SW480 (cell line): ENCODE measurements around the gene WDR37.
"Not testable (repeated sequence)": the region's sequence is repeated elsewhere in the genome, so short reads cannot be mapped to it uniquely, and the experiment has no call there.

Source experiments
- DNase-seq: peaks from one replicate; pipeline ENCODE4 v3.0.0-alpha.2; 2016; ENCODE audit warnings: low spot score

Gene WDR37

DNA sequence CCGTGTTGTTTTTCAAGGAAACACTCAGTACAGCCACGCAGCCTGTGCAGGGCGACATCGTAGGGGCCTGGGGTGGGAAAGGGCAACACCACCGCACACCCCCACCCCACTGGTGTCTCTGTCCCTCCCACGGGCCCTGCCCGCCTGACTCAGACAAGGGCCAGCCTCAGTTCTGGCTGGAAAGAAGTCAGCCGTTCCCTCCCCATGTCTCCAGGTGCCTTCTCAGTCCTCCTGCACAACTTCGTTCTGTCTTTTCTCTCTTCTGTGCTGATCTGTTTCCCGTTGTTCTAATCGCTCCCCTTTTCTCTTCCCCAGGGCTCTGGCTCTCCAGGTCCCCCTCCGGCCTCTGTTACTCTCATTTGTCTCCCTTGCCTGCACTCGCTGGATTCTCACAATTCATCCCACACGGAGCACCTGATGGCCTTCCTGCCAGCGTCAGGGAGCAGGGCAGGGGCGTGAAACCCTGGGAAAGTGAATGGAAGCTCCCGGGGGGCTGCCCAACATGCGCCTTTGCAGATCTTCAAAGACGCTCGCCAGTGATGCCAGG, 97.7 kb downstream of the WDR37 start:
- DNase-seq = no peak

DNA sequence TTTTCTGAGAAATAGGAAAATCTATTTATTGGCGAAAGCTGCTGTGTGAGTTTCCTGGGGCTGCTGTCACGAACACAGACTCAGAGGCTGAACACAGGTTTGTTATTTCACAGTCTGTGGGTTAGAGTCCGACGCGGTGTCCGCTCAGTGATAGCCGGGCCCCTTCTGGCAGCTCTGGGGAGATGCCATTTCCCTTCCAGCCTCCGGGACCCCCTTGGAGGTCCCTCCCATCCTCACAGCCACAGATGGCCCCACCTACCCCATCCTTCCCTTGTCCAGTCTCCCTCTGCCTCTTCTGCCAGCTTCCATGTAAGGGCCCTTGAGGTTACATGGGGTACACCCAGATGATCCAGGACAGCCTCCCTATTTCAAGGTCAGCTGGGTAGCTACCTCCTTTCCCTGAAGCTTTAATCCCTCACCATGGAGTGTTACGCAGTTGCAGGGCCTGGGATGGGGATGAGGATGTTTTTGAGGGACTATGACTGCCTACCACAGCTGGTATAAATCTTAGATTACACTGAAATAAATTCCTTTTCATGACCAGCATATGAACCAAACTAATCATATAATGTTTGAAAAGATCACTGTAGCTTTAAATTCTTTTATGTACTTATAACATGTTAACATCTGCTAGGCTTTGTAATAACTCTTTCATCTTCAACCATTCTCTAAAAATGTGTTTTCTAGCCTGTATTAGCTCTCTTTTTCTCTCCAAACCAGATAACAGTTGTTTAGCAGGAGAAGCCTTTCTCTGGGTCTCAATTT, 98.5 kb downstream of the WDR37 start:
- DNase-seq = no peak

DNA sequence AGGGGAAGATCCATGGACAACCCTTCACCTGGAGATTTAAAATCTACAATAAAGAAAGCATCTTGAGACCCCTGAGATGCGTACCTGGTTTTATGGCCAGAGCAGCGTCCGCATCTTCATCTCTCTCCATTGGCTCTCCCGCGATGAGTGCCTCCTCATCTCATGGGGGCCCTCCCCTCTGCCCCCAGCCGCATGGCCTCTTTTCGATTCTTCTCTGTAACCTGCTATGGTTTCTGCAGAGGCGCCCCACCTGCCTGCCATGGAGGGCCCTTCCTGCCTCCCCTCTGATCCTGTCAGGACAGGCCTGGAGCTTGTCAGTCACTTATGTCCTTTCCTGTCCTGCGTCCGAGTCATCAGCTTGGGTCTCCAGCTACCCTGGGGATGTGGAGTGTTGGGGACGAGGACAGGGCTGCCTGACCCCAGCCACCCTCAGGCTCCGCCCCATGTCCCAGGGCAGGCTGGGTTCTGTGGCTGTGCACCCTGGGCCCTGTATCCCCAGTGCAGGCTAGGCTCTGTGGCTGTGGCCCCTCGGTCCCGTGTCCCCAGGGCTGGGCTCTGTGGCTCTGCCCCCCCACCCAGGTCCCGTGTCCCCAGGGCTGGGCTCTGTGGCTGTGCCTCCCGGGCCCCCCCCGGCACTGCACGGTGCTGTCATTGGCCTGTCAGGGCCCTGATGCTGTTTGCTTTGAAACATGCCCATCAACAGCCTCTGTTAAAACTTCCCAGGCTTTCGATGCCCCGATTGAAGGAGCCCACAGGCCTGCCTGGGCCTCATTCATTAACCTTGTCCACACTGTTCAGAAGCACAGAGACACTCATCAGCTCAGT, 99.8 kb downstream of the WDR37 start:
- no peak for DNase-seq

DNA sequence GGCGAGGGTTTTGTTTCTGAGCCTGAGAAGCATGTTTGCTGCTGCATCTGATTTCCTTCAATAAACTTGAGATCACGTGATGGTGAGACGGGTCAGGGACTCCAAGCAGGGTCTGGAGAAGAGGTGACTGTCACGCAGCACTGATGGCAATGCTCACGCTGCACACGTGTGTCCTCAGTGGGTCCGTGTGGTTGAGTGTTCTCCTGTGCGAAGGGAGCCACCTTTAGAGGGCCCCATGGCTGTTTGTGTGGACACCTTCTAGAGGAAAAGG, 100.4 kb downstream of the WDR37 start:
- no peak for DNase-seq

DNA sequence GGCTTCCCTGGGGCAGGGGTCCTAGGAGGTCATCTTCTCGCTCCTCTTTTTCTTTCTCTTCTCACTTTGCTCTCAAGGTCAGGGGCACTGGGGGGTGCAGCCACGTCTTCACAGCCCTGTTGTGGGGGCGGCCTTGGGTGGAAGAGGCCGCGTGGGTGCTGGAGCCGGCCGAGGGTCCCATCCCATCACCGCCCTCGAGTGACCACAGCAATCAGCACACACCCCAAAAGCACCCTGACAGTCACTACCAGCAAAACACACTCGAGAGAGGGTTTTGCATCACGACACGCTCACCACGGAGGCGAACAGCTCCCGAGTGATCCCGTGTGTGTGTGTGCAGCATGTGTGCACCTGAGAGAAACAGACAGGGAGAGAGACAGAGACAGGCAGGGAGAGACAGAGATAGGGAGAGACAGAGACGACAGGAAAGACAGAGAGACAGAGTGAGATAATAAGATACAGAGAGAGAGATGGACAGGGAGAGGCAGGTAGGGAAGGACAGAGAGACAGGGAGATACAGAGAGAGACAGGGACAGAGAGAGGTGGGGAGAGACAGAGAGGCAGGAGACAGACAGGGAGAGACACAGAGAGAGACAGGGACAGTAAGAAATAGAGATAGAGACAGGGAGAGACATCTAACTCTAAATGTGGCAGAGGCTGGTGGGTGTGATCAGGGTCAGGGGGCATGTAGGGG, 100.9 kb downstream of the WDR37 start:
- no peak for DNase-seq

DNA sequence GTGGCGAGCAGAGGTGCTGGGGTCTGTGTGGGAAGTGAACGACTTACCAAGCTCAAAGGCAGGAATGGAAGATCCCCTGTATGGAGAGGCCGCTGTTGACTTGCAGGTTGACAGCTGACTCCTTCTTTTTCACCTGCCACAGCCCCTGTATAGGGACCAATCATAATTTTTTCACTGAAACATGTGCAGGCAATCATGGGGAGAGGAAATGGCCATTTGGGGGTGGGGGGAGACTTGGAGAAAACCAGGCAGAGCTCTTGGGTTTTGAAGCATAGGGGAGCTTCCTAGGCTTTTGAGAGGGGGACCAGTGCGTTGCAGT, 101.4 kb downstream of the WDR37 start:
- no peak for DNase-seq

DNA sequence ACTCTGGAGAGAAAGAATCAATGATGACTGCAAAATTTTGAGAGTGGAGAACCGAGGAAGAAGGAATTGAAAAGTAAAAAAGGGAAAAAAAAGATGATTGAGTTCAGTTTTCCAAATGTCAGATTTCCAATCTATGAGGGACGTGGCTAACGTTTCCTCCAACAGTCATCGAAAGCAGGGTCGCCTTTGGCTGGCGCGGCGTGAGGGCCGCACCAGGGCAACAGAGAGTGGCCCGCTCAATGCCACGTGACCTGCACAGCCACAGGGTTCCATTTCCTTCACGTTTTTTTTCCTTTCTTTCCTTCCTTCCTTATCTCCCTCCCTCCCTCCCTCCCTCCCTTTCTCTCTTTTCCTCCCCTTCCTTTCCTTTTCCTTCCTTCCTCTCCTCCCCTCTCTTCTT, 101.9 kb downstream of the WDR37 start:
- no peak for DNase-seq

DNA sequence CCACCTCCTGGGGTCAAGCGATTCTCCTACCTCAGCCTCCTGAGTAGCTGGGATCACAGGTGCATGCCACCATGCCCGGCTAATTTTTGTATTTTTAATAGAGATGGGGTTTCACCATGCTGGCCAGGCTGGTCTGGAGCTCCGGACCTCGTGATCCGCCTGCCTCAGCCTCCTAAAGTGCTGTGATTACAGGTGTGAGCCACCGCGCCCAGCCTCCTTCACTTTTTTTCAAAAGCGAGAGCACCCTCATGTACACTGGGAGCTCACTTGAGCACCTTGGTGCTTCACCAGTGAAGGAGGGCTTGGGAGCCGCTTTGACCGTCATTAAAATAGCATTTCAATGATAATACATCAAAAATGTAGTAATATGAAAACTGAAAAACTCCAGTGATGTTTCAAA, 102.4 kb downstream of the WDR37 start:
- not testable (repeated sequence) for DNase-seq

DNA sequence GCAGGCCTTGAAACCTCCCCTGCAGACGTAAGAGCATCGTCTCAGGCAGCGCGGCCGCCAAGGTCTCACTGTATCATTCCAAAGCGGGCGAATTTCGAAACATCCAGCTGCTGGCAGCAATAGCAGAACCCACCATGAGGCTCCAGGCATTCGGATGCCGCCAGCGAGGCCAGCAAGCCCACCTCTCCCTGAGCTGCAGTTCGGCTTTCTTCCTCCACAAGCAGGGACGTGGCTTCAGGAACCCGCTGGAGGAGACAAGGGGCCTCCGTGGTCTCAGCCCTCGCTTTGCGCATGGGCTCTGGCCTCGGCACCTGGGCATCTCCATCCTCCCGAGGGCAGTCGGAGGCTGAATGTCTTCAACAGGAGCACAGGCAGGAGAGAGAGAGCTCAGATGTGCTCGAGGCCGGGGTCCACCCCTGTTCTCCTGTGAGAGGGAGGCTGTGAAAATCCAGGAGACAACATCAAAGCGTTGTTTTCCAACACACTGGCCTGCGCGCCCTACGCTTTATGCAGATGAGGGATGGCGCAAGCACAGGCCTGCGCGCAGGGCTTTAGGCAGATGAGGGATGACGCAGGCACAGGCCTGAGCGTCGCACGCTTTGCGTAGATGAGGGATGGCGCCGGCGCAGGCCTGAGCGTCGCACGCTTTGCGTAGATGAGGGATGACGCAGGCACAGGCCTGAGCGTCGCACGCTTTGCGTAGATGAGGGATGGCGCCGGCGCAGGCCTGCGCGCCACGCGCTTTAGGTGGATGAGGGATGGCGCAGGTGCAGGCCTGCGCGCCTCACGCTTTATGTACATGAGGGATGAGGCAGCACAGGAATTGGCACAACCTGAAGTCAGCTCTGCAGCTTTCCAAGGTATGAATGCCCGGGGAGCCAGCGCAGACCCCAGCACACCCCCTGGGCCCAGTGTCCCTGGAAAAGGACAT, 103.2 kb downstream of the WDR37 start:
- no peak for DNase-seq

DNA sequence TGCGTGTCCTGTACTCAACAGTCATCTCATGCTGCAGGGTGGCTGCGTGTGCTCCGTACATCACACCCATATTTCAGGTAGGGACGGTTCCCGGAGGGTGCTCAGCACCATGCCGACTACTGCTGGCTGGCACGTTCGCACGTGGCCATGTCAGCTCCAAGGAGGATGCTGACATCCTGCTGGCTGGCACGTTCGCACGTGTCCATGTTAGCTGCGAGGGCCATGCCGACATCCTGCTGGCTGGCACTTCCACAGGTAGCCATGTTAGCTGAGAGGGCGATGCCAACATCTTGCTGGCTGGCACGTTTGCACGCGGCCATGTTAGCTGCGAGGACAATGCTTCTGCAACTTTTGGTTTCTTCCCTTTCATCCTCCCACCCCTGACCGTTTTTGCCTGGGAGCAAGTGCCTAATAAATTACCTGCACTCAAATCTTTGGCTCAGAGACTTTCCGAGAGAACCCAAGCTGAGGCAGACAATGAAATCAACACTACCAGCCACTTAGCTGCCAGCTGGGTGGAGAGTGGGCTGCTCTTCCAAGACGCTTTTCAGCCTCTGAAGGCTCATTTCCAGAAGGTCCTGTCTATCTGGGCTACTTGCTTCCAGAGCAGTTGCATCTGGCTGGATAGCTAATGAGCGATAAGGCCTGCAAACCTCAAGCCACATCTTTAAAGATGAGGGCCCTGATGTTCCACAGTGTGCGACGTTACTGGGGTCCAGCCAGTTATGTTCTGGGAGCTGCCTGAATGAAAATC, 104.6 kb downstream of the WDR37 start:
- DNase-seq = no peak

DNA sequence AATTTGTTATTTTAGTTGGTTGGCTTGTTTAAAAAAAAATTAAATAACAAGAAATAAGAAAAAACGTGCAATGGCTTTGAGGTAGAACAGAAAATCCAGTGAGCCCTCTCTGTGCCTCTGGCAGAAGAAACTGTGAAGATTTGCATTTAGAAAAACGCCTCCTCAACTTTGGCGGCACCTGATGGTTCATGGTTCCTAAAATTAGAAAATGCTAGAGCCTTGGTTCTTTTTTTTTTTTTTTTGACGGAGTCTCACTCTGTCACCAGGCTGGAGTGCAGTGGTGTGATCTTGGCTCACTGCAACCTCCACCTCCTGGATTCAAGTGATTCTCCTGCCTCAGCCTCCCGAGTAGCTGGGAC, 105.1 kb downstream of the WDR37 start:
- not testable (repeated sequence) for DNase-seq

DNA sequence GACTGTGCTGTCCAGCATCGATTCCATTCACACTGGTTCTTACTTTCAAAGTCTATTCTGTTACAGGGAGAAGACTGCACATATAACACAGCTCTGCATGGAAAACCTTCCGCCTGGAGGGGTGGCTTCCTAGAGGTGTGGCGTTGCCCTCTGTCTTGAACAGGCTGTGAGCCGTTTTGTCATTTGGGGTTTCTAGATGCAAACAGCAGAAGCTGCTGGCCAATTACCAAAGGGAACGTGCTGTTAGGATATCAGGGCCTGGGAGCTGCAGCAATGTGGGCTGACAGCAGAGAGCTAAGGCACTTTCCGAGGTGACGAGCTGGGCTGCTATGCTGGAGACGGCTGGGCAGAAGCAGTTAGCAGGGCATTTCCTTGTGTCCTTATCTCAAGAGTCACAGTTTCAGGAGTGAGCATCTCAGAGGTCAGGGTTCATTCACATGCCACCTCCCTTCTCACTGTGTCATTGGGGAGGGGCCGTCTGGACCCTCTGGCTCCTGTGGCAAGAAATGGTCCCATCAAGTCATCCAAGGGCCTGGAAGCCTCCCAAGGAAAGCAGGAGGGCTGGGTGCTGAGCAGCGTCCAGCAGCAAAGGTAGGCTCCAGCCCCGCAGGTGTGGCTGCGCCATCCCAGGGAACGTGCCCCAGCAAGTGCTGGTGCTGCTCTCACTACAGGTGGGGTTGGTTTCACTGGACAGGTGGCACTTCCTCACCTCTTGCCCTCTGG, 106.5 kb downstream of the WDR37 start:
- no peak for DNase-seq

DNA sequence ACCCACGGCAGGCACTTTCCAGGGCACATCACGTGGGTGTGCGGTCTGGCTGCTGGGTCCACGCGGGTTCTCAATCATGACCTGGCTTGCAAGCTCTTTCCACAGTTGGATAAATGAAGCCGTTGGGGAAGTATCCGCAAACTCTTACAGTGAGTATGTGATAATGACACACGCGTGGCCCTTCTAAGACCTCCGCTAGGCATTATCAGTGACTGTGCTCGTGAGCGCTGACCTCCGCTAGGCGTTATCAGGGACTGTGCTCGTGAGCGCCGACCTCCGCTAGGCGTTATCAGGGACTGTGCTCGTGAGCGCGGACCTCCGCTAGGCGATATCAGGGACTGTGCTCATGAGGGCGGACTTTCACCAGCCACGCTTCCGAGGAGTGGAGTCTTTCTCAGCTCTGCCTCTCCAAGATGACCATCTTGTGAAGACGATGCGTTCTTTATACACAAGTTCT, 107.0 kb downstream of the WDR37 start:
- no peak for DNase-seq

DNA sequence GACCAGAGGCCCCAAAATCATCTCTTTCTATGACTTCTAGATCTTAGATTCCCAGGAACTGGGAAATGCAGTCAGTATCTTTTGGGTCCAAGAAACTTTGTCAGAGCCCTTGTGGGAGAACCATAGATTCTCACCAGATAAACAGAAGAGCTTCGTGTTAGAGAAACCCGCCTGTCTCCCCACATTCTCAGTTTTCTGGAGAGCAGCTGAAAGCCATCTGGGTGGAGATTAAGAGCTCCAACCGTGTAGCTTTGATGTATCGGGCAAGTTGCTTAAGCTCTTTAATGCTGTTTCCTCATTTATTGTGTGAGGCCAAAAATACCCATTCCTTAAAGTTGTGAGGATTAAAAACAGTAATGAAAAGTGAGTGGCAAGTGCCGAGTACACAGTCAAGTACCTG, 107.6 kb downstream of the WDR37 start:
- no peak for DNase-seq

DNA sequence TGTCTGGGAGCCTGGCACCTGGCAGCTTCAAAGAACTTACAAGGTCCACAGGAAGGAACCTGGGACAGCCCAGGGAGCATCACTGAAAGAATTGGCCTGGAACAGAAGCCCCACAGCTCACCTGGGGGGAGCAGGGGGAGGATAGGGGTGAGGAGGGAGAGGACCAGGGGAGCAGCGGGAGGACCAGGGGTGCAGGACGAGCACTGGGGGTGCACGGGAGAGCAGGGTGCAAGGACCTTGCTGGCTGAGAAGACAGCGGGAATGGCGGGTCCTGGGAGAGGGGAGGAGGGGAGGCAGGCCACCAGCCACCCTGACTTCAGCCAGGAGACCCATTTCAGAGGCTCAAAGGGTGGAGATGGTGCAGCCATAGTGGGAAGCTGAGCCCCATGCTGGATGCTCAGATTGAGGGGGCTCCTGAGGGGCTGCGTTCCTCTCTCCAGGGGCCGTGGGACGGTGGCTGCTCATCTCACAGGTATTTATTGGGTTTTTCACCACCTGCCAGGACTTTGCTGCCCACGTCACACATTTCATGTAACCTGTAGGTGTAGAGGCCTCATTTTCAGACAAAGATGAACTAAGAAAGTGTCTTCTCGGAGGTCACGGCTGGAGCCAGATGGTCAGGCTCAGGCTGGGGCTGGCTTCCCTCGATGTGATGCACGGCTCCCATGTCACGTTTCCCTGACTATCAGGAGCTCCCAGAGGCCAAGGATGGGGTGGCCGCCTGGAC, 110.1 kb downstream of the WDR37 start:
- no peak for DNase-seq

DNA sequence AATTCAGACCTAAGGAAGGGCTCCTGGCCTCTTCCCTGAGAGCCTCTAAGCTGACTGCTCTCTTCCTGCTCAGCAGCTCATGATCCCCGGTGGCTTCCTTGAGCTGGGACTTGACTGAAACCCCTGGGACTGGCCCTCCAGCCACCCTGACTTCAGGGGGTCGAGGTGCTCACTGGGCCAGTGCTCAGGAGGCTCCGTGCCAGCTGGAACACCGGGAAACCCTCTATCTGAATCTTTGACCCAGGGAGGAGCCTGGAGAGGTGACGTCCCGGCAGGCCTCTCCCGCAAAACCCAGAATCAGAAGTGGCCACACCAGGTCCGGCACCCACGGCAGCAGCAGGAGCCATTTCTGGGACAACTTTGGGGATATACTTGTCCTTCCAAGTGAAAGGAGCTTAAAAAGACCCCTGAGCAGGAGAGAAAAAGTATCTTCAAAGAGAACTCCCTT, 110.7 kb downstream of the WDR37 start:
- DNase-seq = no peak

DNA sequence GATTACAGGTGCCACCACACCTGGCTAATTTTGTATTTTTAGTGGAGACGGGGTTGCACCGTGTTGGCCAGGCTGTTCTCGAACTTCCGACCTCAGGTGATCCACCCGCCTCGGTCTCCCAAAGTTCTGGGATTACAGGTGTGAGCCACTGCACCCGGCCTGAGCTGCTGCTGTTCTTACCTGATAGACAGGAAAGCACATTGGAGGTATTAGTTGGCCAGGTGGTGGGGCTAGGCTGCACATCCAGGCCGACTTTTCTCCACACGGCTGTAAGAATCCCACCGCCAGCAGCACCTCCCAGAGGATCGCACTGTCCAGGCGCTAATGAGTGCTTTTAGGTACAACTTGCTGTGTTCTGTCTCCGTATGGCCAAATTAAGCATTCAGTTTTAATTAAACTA, 112.6 kb downstream of the WDR37 start:
- DNase-seq = no peak

DNA sequence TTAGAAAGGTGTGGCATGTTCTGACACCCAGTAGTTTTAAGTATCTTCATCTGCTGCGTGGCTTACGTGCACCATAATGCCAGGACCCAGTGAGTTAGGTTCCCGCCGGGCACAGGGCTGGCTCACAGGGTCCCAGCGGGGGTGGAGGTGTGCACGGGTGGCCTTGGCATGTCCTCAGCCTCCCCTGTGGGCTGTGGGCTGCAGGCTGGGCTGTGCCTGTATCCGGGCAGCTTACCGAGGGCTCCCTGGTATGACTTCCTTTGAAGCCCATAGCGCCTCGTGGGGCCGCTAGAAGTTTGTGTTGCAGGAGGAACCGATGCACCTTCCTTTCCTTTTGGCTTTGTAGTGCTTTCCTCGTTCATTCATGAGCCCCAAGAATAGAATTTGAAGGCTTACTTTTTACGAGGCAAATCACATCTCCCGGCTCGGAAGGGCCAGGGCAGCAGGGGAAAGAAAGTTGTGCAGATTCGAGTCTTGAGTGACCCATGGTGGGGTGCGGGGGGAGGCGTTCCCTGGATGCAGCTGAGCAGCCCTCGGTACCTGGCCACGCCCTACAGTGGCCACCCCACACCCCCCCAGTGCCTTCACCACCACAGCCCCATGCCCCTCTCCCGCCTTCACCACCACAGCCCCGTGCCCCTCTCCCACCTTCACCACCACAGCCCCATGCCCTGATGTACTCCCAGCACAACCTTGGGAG, 113.2 kb downstream of the WDR37 start:
- DNase-seq = no peak
